Endodermal cell (in vitro differentiated cells): ENCODE data around the gene PEX11G. TPM values are rescaled to one million over a fixed set of nuclear protein-coding genes. Genes with fewer than 3 reads are reported as not detected.

Experiments
- DNase-seq: peaks from one replicate; pipeline ENCODE4 v3.0.0-alpha.2; 2017
- H3K27ac ChIP-seq: 2 replicates; pipeline ENCODE4 v1.5.1; 2013; ENCODE audit warnings: mild to moderate bottlenecking, low read depth, low read length, moderate library complexity
- H3K27me3 ChIP-seq: 2 replicates; pipeline ENCODE4 v1.6.1; 2013; ENCODE audit warnings: mild to moderate bottlenecking, low read length, moderate library complexity; ENCODE audit not compliant: insufficient read depth, control insufficient read depth, poor library complexity, severe bottlenecking
- H3K36me3 ChIP-seq: 2 replicates; pipeline ENCODE4 v1.7.0; 2013; ENCODE audit warnings: mild to moderate bottlenecking, low read length, moderate library complexity; ENCODE audit not compliant: control insufficient read depth, insufficient read depth
- H3K4me1 ChIP-seq: one replicate; pipeline ENCODE4 v1.7.0; 2013; ENCODE audit warnings: low read length; ENCODE audit not compliant: control insufficient read depth, insufficient read depth
- H3K4me3 ChIP-seq: 2 replicates; pipeline ENCODE4 v1.5.1; 2013; ENCODE audit warnings: mild to moderate bottlenecking, low read length, moderate library complexity
- H3K9ac ChIP-seq: 2 replicates; pipeline ENCODE4 v1.6.1; 2013; ENCODE audit warnings: mild to moderate bottlenecking, low read length, moderate library complexity; ENCODE audit not compliant: poor library complexity, severe bottlenecking; ENCODE audit errors: extremely low read depth
- H3K9me3 ChIP-seq: 2 replicates; pipeline ENCODE4 v1.6.1; 2013; ENCODE audit warnings: mild to moderate bottlenecking, low read length, moderate library complexity; ENCODE audit not compliant: control insufficient read depth
- H3K27ac Mint-ChIP-seq: 2 replicates; pipeline ENCODE4 v1.8.0; 2020; ENCODE audit warnings: mixed read lengths
- H3K27me3 Mint-ChIP-seq: 2 replicates; pipeline ENCODE4 v1.8.0; 2021; ENCODE audit warnings: mild to moderate bottlenecking, mixed read lengths; ENCODE audit not compliant: insufficient read depth
- H3K36me3 Mint-ChIP-seq: 2 replicates; pipeline ENCODE4 v1.8.0; 2020; ENCODE audit warnings: low read depth, mixed read lengths
- H3K4me1 Mint-ChIP-seq: 2 replicates; pipeline ENCODE4 v1.8.0; 2020; ENCODE audit warnings: mixed read lengths
- H3K4me3 Mint-ChIP-seq: 2 replicates; pipeline ENCODE4 v1.8.0; 2020; ENCODE audit warnings: mild to moderate bottlenecking, moderate library complexity, mixed read lengths
- H3K9me3 Mint-ChIP-seq: 2 replicates; pipeline ENCODE4 v1.8.0; 2020; ENCODE audit warnings: mild to moderate bottlenecking, mixed read lengths
- CTCF ChIP-seq: fragments of 200-600 bp; sonication (generic); conservative IDR thresholded peaks from 2 replicates; pipeline ENCODE4 v1.5.0; 2021; ENCODE audit warnings: antibody characterized with exemption, mild to moderate bottlenecking
- WGBS, 2 experiments: methylation state at CpG; one replicate each; pipeline versions ENCODE4 v1.1.5 to v1.1.7; 2013; ENCODE audit warnings: missing lambda C conversion rate in 2 of 2, mixed read lengths in 1 of 2; ENCODE audit not compliant: insufficient coverage in 1 of 2, insufficient read length in 1 of 2; 5-methylcytosine and 5-hydroxymethylcytosine counted together
- total RNA-seq, 2 donors: library from RNA; stranded (reverse); fragmentation: NEBNext Ultra II Directional in 1 of 2; extraction: Animal tissue kit (Norgen Biotek cat#: 25700) in 1 of 2; gene quantifications; 2 replicates in 1 of 2; 3 replicates in 1 of 2; pipeline ENCODE4 v1.2.1, GENCODE V29; 2021

The PEX11G gene
- total RNA-seq, 2 donors from 2014 or later, result 2.6 to 3.0 TPM

- DNase-seq, result no peak
- 89 to 92% methylated on average over 26 of the region's 26 CpGs for WGBS, 2 experiments
- Mint-ChIP-seq H3K9me3 (no peaks in the 10 kb centered on the region), H3K36me3 (no peaks in the 10 kb centered on the region), H3K27me3 (no peaks in the 10 kb centered on the region), H3K4me1 (peaks cover 7% of the 10 kb centered on the region), H3K27ac (no peak overlapping the region), H3K4me3 (no peak overlapping the region)
- H3K9me3 ChIP-seq, result no peaks in the 10 kb centered on the region
- no peaks in the 10 kb centered on the region for H3K36me3 ChIP-seq
- H3K27ac ChIP-seq, result no peak overlapping the region
- no peaks in the 10 kb centered on the region for H3K4me1 ChIP-seq
- TF ChIP-seq CTCF, result no peak
- H3K4me3 ChIP-seq, result no peak overlapping the region
- no peak overlapping the region for H3K9ac ChIP-seq
- H3K27me3 ChIP-seq, result no peaks in the 10 kb centered on the region
These were observed 10.5 kb downstream of the PEX11G start for GRCh38 chr19:7478173-7478842.

GRCh38 chr19:7477758-7478157 lies 11.1 kb downstream of the PEX11G start:
- no peak overlapping the region for H3K27ac Mint-ChIP-seq
- H3K27me3 Mint-ChIP-seq, result no peaks in the 10 kb centered on the region
- H3K4me1 Mint-ChIP-seq, result peaks cover 4% of the 10 kb centered on the region
- no peaks in the 10 kb centered on the region for H3K9me3 ChIP-seq
- no peak overlapping the region for H3K4me3 ChIP-seq
- H3K27me3 ChIP-seq, result no peaks in the 10 kb centered on the region
- H3K4me3 Mint-ChIP-seq, result no peak overlapping the region
- no peak overlapping the region for H3K9ac ChIP-seq
- H3K27ac ChIP-seq, result no peak overlapping the region
- no peaks in the 10 kb centered on the region for H3K9me3 Mint-ChIP-seq
- H3K4me1 ChIP-seq, result no peaks in the 10 kb centered on the region
- no peak for DNase-seq
- H3K36me3 ChIP-seq, result no peaks in the 10 kb centered on the region
- peaks cover 3% of the 10 kb centered on the region for H3K36me3 Mint-ChIP-seq
- TF ChIP-seq CTCF, result no peak
- 93 to 100% methylated on average over 9 to 10 of the region's 10 CpGs for WGBS, 2 experiments

- Histone ChIP-seq H3K4me3 (no peak overlapping the region), H3K9me3 (no peaks in the 10 kb centered on the region), H3K27ac (no peak overlapping the region), H3K27me3 (no peaks in the 10 kb centered on the region), H3K9ac (no peak overlapping the region), H3K36me3 (no peaks in the 10 kb centered on the region), H3K4me1 (no peaks in the 10 kb centered on the region)
- H3K4me1 Mint-ChIP-seq, result peaks cover 4% of the 10 kb centered on the region
- H3K4me3 Mint-ChIP-seq, result no peak overlapping the region
- no peaks in the 10 kb centered on the region for H3K9me3 Mint-ChIP-seq
- 93 to 95% methylated on average over 14 to 35 of the region's 35 CpGs for WGBS, 2 experiments
- DNase-seq, result no peak
- H3K27me3 Mint-ChIP-seq, result no peaks in the 10 kb centered on the region
- H3K27ac Mint-ChIP-seq, result no peak overlapping the region
- H3K36me3 Mint-ChIP-seq, result peaks cover 9% of the 10 kb centered on the region
- TF ChIP-seq CTCF, result no peak
These were observed 11.9 kb downstream of the PEX11G start for GRCh38 chr19:7476777-7477494.
